IPS-11a (cell line): ENCODE results near the gene PGRMC2.
"Not testable (repeated sequence)": the region's sequence is repeated elsewhere in the genome, so short reads cannot be mapped to it uniquely, and the experiment has no call there.

Source experiments
- H3K4me3 ChIP-seq: one replicate; pipeline ENCODE4 v1.5.1; 2013; ENCODE audit warnings: low read depth, low read length, control low read depth

PGRMC2 gene

GRCh38 chr4:128271551-128271950 is 16.1 kb downstream of the PGRMC2 start:
- no peak overlapping the region for H3K4me3 ChIP-seq

- no peak overlapping the region for H3K4me3 ChIP-seq
Measured at GRCh38 chr4:128268970-128269369, 18.6 kb downstream of the PGRMC2 start.

- no peak overlapping the region for H3K4me3 ChIP-seq
Measured at GRCh38 chr4:128267745-128268144, 19.9 kb downstream of the PGRMC2 start.

GRCh38 chr4:128267171-128267570 is 20.4 kb downstream of the PGRMC2 start:
- H3K4me3 ChIP-seq, result not testable (repeated sequence)

GRCh38 chr4:128265550-128265949 is 22.1 kb downstream of the PGRMC2 start:
- H3K4me3 ChIP-seq, result not testable (repeated sequence)

- not testable (repeated sequence) for H3K4me3 ChIP-seq
Measured at GRCh38 chr4:128259889-128260288, 27.7 kb downstream of the PGRMC2 start.

GRCh38 chr4:128258166-128258565 is 29.4 kb downstream of the PGRMC2 start:
- H3K4me3 ChIP-seq, result not testable (repeated sequence)

- no peak overlapping the region for H3K4me3 ChIP-seq
Measured at GRCh38 chr4:128256539-128256938, 31.1 kb downstream of the PGRMC2 start.

- no peak overlapping the region for H3K4me3 ChIP-seq
Measured at GRCh38 chr4:128255906-128256305, 31.7 kb downstream of the PGRMC2 start.

- H3K4me3 ChIP-seq, result no peak overlapping the region
Measured at GRCh38 chr4:128249787-128250668, 37.6 kb downstream of the PGRMC2 start.

GRCh38 chr4:128247906-128248305 is 39.7 kb downstream of the PGRMC2 start:
- H3K4me3 ChIP-seq, result no peak overlapping the region

GRCh38 chr4:128245391-128245790 is 42.2 kb downstream of the PGRMC2 start:
- H3K4me3 ChIP-seq, result not testable (repeated sequence)

GRCh38 chr4:128244379-128244778 is 43.2 kb downstream of the PGRMC2 start:
- H3K4me3 ChIP-seq, result no peak overlapping the region

GRCh38 chr4:128242601-128243000 is 45.0 kb downstream of the PGRMC2 start:
- H3K4me3 ChIP-seq, result no peak overlapping the region

GRCh38 chr4:128241981-128242380 is 45.6 kb downstream of the PGRMC2 start:
- no peak overlapping the region for H3K4me3 ChIP-seq

GRCh38 chr4:128241425-128241913 is 46.1 kb downstream of the PGRMC2 start:
- H3K4me3 ChIP-seq, result no peak overlapping the region

GRCh38 chr4:128241019-128241418 is 46.6 kb downstream of the PGRMC2 start:
- H3K4me3 ChIP-seq, result no peak overlapping the region

- no peak overlapping the region for H3K4me3 ChIP-seq
Measured at GRCh38 chr4:128234836-128235235, 52.8 kb downstream of the PGRMC2 start.

- H3K4me3 ChIP-seq, result no peak overlapping the region
Measured at GRCh38 chr4:128232719-128233118, 54.9 kb downstream of the PGRMC2 start.

GRCh38 chr4:128228845-128229795 is 58.5 kb downstream of the PGRMC2 start:
- no peak overlapping the region for H3K4me3 ChIP-seq

- no peak overlapping the region for H3K4me3 ChIP-seq
Measured at GRCh38 chr4:128227991-128228571, 59.5 kb downstream of the PGRMC2 start.
